Measurements from ENCODE around the gene MRC2.

MRC2 gene

DNA sequence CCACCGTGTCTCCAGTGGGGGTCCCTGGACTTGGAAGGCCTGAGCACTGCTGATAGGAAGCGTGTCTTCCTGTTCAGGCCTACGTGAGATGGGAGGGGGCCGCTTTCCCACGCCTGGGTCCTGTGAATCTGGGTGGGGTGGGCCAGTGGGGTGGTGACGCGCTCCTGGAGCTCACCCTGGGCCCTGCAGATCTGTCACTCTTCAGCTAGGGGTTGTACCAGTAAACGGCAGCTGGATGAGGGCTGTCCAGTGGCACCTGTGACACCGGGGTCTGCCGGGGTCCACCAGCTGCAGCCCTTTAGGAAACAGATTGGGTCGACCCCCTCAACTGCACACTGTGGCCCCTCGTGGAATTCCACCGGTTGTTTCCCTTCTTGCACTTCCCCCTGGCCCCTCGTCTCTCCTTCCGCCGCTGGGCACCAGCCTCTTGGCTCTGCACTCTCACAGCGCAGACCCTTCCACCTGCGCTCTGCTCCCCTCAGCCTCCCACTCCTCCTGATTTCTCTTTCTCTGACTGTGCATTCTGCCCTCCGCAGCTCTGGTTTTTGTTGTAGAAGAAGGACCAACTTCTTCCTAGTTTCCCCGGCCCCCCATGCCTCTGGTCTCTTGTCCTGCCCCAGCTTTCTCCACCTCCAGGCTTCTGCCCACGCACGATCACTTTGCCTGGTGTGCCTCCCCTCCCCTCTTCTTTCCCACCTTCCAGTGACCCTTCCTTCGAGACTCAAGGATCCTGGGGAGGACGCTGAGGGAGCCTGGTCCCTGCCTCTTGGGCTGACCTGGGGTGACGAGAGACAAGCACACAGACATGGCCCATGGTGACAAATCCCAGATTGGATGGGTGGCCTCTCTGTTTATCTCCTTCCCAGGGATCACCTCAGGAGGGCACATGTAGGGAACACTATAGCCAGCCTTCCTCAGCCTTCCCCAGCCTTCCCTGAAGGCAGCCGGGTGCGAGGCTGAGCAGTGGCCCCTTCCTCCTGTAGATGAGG is 4.8 kb downstream of the MRC2 start:
- TF ChIP-seq, protein P1, sequence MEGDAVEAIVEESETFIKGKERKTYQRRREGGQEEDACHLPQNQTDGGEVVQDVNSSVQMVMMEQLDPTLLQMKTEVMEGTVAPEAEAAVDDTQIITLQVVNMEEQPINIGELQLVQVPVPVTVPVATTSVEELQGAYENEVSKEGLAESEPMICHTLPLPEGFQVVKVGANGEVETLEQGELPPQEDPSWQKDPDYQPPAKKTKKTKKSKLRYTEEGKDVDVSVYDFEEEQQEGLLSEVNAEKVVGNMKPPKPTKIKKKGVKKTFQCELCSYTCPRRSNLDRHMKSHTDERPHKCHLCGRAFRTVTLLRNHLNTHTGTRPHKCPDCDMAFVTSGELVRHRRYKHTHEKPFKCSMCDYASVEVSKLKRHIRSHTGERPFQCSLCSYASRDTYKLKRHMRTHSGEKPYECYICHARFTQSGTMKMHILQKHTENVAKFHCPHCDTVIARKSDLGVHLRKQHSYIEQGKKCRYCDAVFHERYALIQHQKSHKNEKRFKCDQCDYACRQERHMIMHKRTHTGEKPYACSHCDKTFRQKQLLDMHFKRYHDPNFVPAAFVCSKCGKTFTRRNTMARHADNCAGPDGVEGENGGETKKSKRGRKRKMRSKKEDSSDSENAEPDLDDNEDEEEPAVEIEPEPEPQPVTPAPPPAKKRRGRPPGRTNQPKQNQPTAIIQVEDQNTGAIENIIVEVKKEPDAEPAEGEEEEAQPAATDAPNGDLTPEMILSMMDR (IDR thresholded peaks at IDR 0.05) = no peak

DNA sequence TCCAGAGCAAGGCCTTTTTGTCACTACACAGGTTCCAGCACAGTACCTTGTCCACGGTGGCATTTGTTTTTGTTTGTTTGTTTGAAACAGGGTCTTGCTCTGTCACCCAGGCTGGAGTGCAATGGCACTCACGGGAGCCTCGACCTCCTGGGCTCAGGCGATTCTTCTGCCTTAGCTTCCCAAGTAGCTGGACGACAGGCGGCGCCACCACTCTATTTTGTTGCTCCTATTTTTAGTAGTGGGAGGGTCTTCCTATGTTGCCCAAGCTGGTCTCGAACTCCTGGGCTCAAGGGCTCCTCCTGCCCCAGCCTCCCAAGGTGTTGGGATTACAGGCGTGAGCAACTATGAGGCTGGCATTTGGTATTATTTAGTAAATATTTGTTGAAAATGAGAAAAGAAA is 10.3 kb downstream of the MRC2 start:
- TF ChIP-seq, protein P1 (IDR thresholded peaks at IDR 0.05) = no peak

DNA sequence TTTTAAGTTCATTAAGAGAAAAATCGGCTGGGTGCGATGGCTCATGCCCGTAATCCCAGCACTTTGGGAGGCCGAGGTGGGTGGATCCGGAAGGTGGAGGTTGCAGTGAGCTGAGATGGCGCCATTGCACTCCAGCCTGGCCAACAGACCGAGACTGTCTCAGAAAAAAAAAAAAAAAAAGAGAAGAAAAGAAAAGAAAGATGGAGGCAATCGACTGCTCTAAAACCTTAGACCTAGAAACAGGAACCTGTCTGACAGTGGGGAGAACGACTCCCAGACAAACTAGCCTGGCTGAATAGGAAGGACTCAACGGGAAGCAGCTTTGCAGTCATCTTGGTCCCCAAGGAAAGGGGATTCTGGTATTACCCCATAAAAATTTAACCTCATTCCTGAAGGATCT is 13.7 kb downstream of the MRC2 start:
- TF ChIP-seq, protein P1 (IDR thresholded peaks at IDR 0.05) = no peak

DNA sequence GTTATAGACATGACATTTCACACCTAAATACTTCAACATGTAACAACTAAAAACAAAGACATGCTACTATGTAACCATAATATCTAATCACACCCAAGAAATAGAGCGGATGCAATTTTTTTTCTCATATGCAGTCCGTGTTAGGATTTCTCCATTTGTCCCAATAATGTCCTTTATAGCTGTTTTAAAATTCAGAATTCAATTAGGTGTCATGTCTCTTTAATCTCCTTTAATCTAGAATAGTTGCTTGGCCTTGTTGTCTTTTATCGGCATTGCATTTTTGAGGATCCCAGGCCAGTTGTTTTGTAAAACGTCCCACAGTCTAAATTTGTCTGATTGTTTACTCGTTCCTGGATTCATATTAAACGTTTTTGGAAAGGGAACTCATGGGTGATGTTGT is 14.5 kb downstream of the MRC2 start:
- TF ChIP-seq, protein P1 (IDR thresholded peaks at IDR 0.05) = no peak

DNA sequence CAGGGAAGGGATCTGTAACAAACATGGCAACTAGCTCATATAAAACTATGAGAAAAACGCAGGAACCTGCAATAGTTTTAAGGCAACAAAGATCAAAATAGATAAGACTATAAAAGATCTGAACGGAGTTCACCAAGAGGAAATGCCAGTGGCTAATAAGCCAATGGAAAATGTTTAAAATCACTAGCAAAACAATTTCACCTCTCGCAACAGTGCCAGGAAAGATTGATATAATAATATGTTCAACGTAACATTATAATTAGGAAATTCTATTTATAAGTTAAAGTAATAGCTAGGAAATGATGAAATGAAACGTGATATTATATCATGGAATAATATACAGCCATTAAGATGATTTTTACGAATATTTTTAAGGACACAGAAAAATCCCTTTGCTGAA is 16.0 kb downstream of the MRC2 start:
- TF ChIP-seq, protein P1 (IDR thresholded peaks at IDR 0.05) = no peak

DNA sequence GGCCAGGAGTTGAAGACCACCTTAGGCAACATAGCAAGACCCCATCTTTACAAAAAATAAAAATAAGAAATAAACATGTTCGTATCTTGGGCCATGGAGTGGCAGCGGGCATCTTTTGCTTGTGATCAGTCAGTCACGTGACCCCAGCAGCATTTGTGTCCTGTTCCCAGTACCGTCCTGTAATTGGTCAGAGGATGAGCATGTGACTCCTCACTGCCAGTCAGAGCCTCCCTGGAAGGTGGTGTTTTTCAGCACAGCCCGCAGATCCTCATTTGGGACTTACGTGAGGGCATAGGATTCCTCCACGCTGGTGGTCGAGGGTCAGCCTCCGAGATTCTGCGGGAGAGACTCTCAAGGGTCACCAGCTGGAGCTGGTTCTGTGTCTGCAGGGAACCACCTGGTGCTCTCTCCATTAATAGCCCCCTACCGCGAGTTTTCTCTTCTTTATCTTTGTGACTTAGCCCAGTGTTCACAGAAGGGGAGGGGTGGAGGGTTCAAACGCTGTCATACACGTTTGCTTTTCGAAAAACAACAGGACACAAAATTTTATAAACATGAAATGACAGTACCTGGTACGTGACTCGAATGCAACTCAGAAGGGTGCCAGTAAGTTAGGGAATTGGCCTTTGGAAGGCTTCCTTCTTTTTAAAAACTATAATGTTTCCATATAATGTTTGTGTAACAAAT is 17.2 kb downstream of the MRC2 start:
- TF ChIP-seq, protein P1 (IDR thresholded peaks at IDR 0.05) = no peak

DNA sequence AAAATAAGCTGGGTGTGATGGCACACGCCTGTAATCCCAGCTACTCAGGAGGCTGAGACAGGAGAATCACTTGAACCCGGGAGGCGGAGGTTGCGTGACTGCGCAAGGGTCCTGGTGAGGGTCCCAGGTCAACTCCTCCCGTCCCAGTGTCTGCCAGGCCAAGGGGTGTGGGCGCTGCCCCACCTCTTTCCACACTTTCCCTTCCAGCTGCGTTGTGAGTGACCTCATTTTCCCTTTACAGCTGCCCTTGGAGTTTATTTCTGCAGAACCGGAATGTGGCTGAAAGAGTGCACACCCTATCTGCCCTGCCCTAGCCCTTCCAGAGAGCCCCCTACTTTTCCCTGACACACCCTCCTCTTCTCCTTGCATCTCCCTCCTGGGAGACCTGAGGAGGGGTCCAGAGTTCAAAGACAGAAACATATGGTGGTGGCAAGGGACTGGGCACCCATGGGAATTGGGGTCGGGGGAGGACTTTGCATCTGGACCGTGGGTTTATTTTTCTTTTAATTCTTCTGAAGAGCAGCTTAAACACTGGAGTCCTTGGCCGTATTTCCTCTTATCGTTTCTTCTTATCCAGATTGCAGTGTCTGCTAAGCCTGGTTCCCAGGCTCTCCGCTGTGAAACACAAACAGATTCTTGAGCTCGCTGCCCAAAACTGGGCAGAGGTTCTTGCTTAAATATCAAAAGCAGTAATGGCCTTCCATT is 20.9 kb downstream of the MRC2 start:
- TF ChIP-seq, protein P1 (IDR thresholded peaks at IDR 0.05) = no peak

Measured in LNCAP (cell line).